Spleen (tissue), 13 donors: ENCODE data around the gene TENT5C. TPM values are rescaled to one million over a fixed set of nuclear protein-coding genes. Genes with fewer than 3 reads are reported as not detected.
"Not testable (repeated sequence)": the region's sequence is repeated elsewhere in the genome, so short reads cannot be mapped to it uniquely, and the experiment has no call there.

Experiments used
- DNase-seq: peaks from one replicate; pipeline ENCODE4 v3.0.0-alpha.2; 2020
- H3K27ac ChIP-seq, 8 donors: fragments of 200-600 bp; sonication (generic) in 7 of 8; 1 replicate in 4 of 8; 2 replicates in 4 of 8; pipeline versions ENCODE4 v1.5.0 to v1.8.0; 2016 to 2021; ENCODE audit warnings: inconsistent platforms in 4 of 8, mild to moderate bottlenecking in 4 of 8, moderate library complexity in 1 of 8
- H3K27me3 ChIP-seq, 7 donors: fragments of 200-600 bp; sonication (generic) in 6 of 7; replicated peaks in 1 of 7; 1 replicate in 4 of 7; 2 replicates in 3 of 7; pipeline versions ENCODE4 v1.5.0 to v1.8.0; 2016 to 2021; ENCODE audit warnings: inconsistent platforms in 3 of 7, mild to moderate bottlenecking in 1 of 7
- H3K36me3 ChIP-seq, 6 donors: fragments of 200-600 bp; sonication (generic) in 5 of 6; 1 replicate in 4 of 6; 2 replicates in 2 of 6; pipeline versions ENCODE4 v1.5.0 to v1.8.0; 2016 to 2021; ENCODE audit warnings: inconsistent platforms in 2 of 6
- H3K4me1 ChIP-seq, 6 donors: fragments of 200-600 bp; sonication (generic) in 5 of 6; 1 replicate in 3 of 6; 2 replicates in 3 of 6; pipeline versions ENCODE4 v1.5.0 to v1.8.0; 2016 to 2021; ENCODE audit warnings: inconsistent platforms in 3 of 6
- H3K4me3 ChIP-seq, 8 donors: fragments of 200-600 bp; sonication (generic) in 7 of 8; 1 replicate in 4 of 8; 2 replicates in 4 of 8; pipeline versions ENCODE4 v1.5.0 to v1.8.0; 2016 to 2021; ENCODE audit warnings: inconsistent platforms in 4 of 8, mild to moderate bottlenecking in 4 of 8, moderate library complexity in 2 of 8
- H3K9me3 ChIP-seq, 8 donors: fragments of 200-600 bp; sonication (generic) in 7 of 8; 1 replicate in 4 of 8; 2 replicates in 4 of 8; pipeline versions ENCODE4 v1.5.0 to v1.8.0; 2016 to 2021; ENCODE audit warnings: inconsistent platforms in 4 of 8
- CTCF ChIP-seq, 11 experiments: fragments of 200-600 bp in 7 of 11; fragments of 450-650 bp in 4 of 11; sonication (generic) in 4 of 11; IDR thresholded peaks in 8 of 11; conservative IDR thresholded peaks in 3 of 11; 1 replicate in 7 of 11; 2 replicates in 4 of 11; pipeline versions ENCODE4 v1.4.0 to v1.8.0; 2016 to 2021; ENCODE audit warnings: antibody characterized with exemption in 11 of 11, inconsistent platforms in 4 of 11, mild to moderate bottlenecking in 1 of 11
- POLR2A ChIP-seq, 3 donors: fragments of 450-650 bp; IDR thresholded peaks; one replicate each; pipeline ENCODE4 v1.5.1; 2017; ENCODE audit warnings: antibody characterized with exemption in 3 of 3, mild to moderate bottlenecking in 1 of 3
- POLR2AphosphoS5 ChIP-seq, 3 donors: sonication (generic); formaldehyde crosslinking; IDR thresholded peaks; one replicate each; pipeline ENCODE4 v1.5.1; 2017; ENCODE audit warnings: antibody characterized with exemption in 3 of 3
- WGBS, 5 donors: extraction: QIAGEN DNeasy Blood & Tissue Kit in 3 of 5; methylation state at CpG; one replicate each; pipeline versions ENCODE4 v1.1.5 to v1.1.7; 2013 to 2018; 5-methylcytosine and 5-hydroxymethylcytosine counted together
- intact Hi-C: fragments of 100-400 bp; cut with DNase I; formaldehyde crosslinking; loops from one replicate; pipeline ENCODE4 v1.15.0; 2023; ENCODE audit warnings: low total_unique reads
- long read RNA-seq, 2 donors: transcript quantifications; one replicate each; lab custom pipeline, GENCODE V29; 2026
- polyA plus RNA-seq, 3 donors: library from polyadenylated mRNA; stranded (reverse); fragments of 200-250 nt; gene quantifications; one replicate each; pipeline ENCODE4 v1.2.1, GENCODE V29; 2013
- total RNA-seq, 7 donors: library from RNA; depleted of rRNA in 3 of 7; stranded (reverse); fragments of >200 nt in 3 of 7; fragmentation: NEBNext Ultra II Directional in 4 of 7; extraction: Animal tissue kit (Norgen Biotek cat#: 25700) in 4 of 7; gene quantifications; one replicate each; pipeline versions ENCODE4 v1.1.0 to v1.2.1, GENCODE V29; 2016 to 2021
- donor health status: healthy with polysubstance abuse.
- donor health status: DM: no; HTN: no; CAD: no; lungs with moderate emphysema.
- donor health status: DM: no; HTN: no; CAD: no.
- donor health status: Bipolar disorder and iron deficiency.
- donor health status: healthy.
- donor health status: DM: no; HTN: no; CAD: no.
- donor health status: DM: yes; HTN: yes; CAD: no.

TENT5C gene
- total RNA-seq (100 to 1,000 TPM in 1 of 7 donors, 10 to 100 TPM in 6; 32.0 to 181 (median 39.5) TPM), polyA plus RNA-seq (1 to 10 TPM; 5.6 to 8.1 (median 6.3) TPM)
- long read RNA-seq, donor 1, full-length matches to known transcripts, result 39 of 47 reads
- long read RNA-seq, donor 1, partial matches to known transcripts, result 8 of 47 reads
- long read RNA-seq, donor 1, other reads (novel, unspliced or antisense), result 0 of 47 reads
- long read RNA-seq, donor 2, full-length matches to known transcripts, result 39 of 39 reads
- long read RNA-seq, donor 2, partial matches to known transcripts, result 0 of 39 reads
- long read RNA-seq, donor 2, other reads (novel, unspliced or antisense), result 0 of 39 reads

GRCh38 chr1:117605774-117606648, at the start of gene TENT5C:
TSS of gene TENT5C (plus strand) at chr1:117606048. CDS start at chr1:117622869, 16,821 bp downstream.
- Histone ChIP-seq H3K4me1 (peaks cover 17 to 57% (median 44%) of the 10 kb centered on the region in 6 donors), H3K9me3 (no peaks in the 10 kb centered on the region), H3K27me3 (no peaks in the 10 kb centered on the region), H3K27ac (peak within 1 kb of the TSS; percentile 75 to 96 (median 88)), H3K36me3 (peaks cover 0 to 6% (median 0%) of the 10 kb centered on the region in 6 donors), H3K4me3 (peak within 1 kb of the TSS; percentile 56 to 93 (median 82))
- TF ChIP-seq CTCF (IDR thresholded peaks at IDR 0.05 in 8 of 11, conservative IDR thresholded peaks at IDR 0.05 in 3 of 11) (peak in 3 of 11 experiments; percentile 4 to 11 (median 6)), POLR2A (IDR thresholded peaks at IDR 0.05) (peak; percentile 83 to 92 (median 88)), POLR2AphosphoS5 (IDR thresholded peaks at IDR 0.05) (peak; percentile 98 to 100 (median 99))
- WGBS, 5 donors, result 1% methylated on average over 36 to 79 of the region's 79 CpGs
- intact Hi-C loops, result loop anchor here (5.0 kb wide), 1 partner anchor 66 kb away; no protein-coding TSS in a partner anchor
- peak; percentile 99 for DNase-seq

- peaks cover 0 to 10% (median 4%) of the 10 kb centered on the region in 8 donors for H3K9me3 ChIP-seq
- H3K27me3 ChIP-seq, result no peaks in the 10 kb centered on the region
- no peak overlapping the region for H3K4me3 ChIP-seq
- no peak overlapping the region for H3K27ac ChIP-seq
- TF ChIP-seq POLR2A (IDR thresholded peaks at IDR 0.05) (no peak), CTCF (IDR thresholded peaks at IDR 0.05 in 8 of 11, conservative IDR thresholded peaks at IDR 0.05 in 3 of 11) (no peak), POLR2AphosphoS5 (IDR thresholded peaks at IDR 0.05) (no peak)
- H3K4me1 ChIP-seq, result no peaks in the 10 kb centered on the region
- no peak for DNase-seq
- intact Hi-C loops, result no loop called here
- no peaks in the 10 kb centered on the region for H3K36me3 ChIP-seq
These were observed 49.5 kb upstream of the TENT5C start for GRCh38 chr1:117556341-117556740.

- TF ChIP-seq POLR2A (IDR thresholded peaks at IDR 0.05) (no peak), CTCF (IDR thresholded peaks at IDR 0.05 in 8 of 11, conservative IDR thresholded peaks at IDR 0.05 in 3 of 11) (no peak), POLR2AphosphoS5 (IDR thresholded peaks at IDR 0.05) (no peak)
- intact Hi-C loops, result no loop called here
- DNase-seq, result no peak
- Histone ChIP-seq H3K4me1 (no peaks in the 10 kb centered on the region), H3K27ac (no peak overlapping the region), H3K27me3 (no peaks in the 10 kb centered on the region), H3K9me3 (peaks cover 0 to 10% (median 4%) of the 10 kb centered on the region in 8 donors), H3K36me3 (no peaks in the 10 kb centered on the region), H3K4me3 (no peak overlapping the region)
These were observed 48.9 kb upstream of the TENT5C start for GRCh38 chr1:117556976-117557375.

- H3K9me3 ChIP-seq, result peaks cover 0 to 10% (median 4%) of the 10 kb centered on the region in 8 donors
- intact Hi-C loops, H3K27me3 ChIP-seq, DNase-seq, H3K4me3 ChIP-seq, H3K4me1 ChIP-seq, H3K27ac ChIP-seq, H3K36me3 ChIP-seq: not testable (repeated sequence)
These were observed 47.4 kb upstream of the TENT5C start for GRCh38 chr1:117558451-117558850.
